SU-DHL-6 (cell line): Measurements from ENCODE around the gene PRDM15.

ENCODE experiments used
- CTCF ChIP-seq: fragments of 200-600 bp; sonication (generic); IDR thresholded peaks from one replicate; pipeline ENCODE4 v1.5.1; 2017; ENCODE audit warnings: antibody characterized with exemption, mild to moderate bottlenecking, low read length, moderate library complexity; ENCODE audit not compliant: insufficient read depth, poor library complexity, severe bottlenecking
- EZH2phosphoT487 ChIP-seq: fragments of 200-600 bp; sonication (generic), shearing (Covaris generic); conservative IDR thresholded peaks from 2 replicates; pipeline ENCODE4 v1.6.1; 2018; ENCODE audit warnings: mild to moderate bottlenecking, antibody characterized with exemption, low read length, moderate library complexity, mixed read lengths

GRCh38 chr21:41786509-41786987, 92.6 kb downstream of the PRDM15 start:
- TF ChIP-seq CTCF = no peak
- no peak for TF ChIP-seq EZH2phosphoT487
